ENCODE results near the gene OSGEP. TPM values are rescaled to one million over a fixed set of nuclear protein-coding genes. Genes with fewer than 3 reads are reported as not detected.

OSGEP gene
- total RNA-seq, 1 experiment from 2014 or later = 63.1 TPM

DNA sequence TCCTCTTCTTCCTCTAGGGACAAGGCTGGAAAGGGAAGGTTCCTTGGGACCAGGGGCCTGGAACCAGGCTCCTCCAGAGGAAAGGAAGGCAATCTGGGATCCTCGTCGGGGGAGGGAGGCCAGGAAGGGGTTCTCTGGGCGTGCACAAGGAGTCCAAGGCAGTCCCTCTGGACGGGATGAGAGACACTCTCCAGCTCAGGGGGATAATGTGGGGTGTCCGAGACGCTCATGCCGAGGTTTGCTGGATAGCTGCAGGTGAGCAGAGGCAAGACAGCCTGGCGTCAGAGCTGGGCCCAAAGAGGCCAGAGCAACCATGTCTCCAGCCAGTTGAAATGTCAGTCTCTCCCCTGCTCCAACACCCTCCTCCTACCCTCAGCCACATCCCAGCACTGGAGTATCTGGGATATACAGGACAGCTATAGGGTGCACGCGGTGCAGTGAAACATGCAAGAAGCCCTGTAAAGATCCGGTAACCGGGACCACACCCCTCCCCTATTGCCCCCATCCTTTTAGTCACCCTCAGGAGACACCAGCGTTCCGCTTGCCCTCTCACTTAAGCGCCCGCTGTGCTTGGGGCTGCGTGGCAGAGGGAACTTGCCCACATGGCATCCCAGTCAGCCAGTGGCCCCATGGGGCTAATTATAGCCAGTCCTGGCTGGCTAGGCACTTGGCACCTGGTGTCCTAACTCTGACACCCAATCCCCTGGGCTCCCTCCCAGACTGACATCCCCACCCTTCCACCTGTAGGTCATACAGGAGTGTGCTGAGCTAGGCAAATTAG lies 18.8 kb downstream of the OSGEP start, which contains the start of gene KLHL33:
TSS of gene KLHL33 (minus strand) at position 585 of the 781 bp plus-strand sequence. CDS start at position 230, 355 bp downstream.
- Histone ChIP-seq H3K4me3 (ENCODE audit: low read depth, low read length) (no peak within 1 kb of the TSS), H3K27me3 (replicated peaks; ENCODE audit: control insufficient read depth, insufficient read depth, low read length) (no peaks in the 10 kb centered on the region), H3K36me3 (ENCODE audit: control insufficient read depth, insufficient read depth, low read length) (no peaks in the 10 kb centered on the region), H3K4me1 (no peaks in the 10 kb centered on the region), H3K9me3 (no peaks in the 10 kb centered on the region)
- Mint-ChIP-seq H3K27ac (ENCODE audit: unreplicated experiment) (no peak within 1 kb of the TSS), H3K4me3 (ENCODE audit: unreplicated experiment) (no peak within 1 kb of the TSS), H3K36me3 (ENCODE audit: insufficient read depth, unreplicated experiment) (peaks cover 5% of the 10 kb centered on the region), H3K27me3 (ENCODE audit: insufficient read depth, unreplicated experiment) (no peaks in the 10 kb centered on the region), H3K9me3 (ENCODE audit: unreplicated experiment) (no peaks in the 10 kb centered on the region), H3K4me1 (ENCODE audit: low read depth, unreplicated experiment) (no peaks in the 10 kb centered on the region)
- no peak for DNase-seq
- ChIA-PET CTCF (no interaction called here), POLR2A (no interaction called here)
- intact Hi-C loops (cut with micrococcal nuclease; ENCODE audit: unreplicated experiment) = no loop called here
- TF ChIP-seq, protein P1, sequence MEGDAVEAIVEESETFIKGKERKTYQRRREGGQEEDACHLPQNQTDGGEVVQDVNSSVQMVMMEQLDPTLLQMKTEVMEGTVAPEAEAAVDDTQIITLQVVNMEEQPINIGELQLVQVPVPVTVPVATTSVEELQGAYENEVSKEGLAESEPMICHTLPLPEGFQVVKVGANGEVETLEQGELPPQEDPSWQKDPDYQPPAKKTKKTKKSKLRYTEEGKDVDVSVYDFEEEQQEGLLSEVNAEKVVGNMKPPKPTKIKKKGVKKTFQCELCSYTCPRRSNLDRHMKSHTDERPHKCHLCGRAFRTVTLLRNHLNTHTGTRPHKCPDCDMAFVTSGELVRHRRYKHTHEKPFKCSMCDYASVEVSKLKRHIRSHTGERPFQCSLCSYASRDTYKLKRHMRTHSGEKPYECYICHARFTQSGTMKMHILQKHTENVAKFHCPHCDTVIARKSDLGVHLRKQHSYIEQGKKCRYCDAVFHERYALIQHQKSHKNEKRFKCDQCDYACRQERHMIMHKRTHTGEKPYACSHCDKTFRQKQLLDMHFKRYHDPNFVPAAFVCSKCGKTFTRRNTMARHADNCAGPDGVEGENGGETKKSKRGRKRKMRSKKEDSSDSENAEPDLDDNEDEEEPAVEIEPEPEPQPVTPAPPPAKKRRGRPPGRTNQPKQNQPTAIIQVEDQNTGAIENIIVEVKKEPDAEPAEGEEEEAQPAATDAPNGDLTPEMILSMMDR (IDR thresholded peaks at IDR 0.05; ENCODE audit: insufficient read depth in 1 of 2, low read depth in 1 of 2, low read length in 1 of 2, severe bottlenecking in 1 of 2, unreplicated experiment in 1 of 2) = no peak
- BruUV-seq (replicated peaks) = no TSS peak

DNA sequence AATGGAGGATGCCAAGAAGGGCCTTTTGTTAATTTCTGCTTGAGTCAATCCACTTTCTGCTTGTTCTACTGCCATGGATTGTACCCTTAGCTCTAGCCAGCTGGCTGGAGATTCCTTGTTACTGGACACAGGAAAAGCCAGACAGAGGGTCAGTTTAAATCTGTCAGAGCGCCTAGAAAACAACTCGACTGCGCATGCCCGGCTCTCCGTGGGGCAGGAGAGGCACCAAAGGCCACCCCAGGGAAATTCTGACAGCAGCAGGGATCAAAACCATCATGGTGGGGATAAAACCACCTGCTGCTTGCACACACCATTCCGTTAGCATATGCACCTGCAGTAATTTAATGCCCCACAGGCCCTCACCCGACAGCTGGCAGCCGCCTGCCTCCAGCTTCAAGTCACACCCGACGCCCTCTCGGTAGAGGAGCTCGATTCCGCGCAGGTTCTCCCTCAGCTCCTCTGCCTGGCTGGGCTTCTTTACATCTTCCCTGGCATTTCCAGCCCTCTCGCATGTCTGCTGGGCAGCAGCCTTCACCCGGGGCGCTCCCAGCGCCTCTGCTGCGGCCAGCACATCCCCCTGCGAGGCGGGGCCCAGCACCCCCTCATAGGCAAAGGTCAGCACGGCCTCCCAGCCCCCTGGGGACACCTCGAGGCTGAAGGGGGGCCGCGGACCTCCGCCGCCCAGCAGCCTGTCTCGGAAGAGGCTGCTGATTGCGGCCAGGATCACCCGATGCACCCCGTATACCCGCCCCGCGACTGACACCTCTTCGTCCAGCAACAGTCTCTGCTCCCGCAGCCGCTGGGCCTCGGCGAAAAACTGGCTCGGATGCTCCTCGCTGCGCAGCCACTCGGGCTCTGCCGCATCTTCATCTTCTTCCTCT lies 19.7 kb downstream of the OSGEP start:
- H3K36me3 ChIP-seq (ENCODE audit: control insufficient read depth, insufficient read depth, low read length) = no peaks in the 10 kb centered on the region
- ChIA-PET POLR2A (no interaction called here), CTCF (no interaction called here)
- TF ChIP-seq, protein P1 (IDR thresholded peaks at IDR 0.05; ENCODE audit: insufficient read depth in 1 of 2, low read depth in 1 of 2, low read length in 1 of 2, severe bottlenecking in 1 of 2, unreplicated experiment in 1 of 2) = no peak
- H3K4me3 Mint-ChIP-seq (ENCODE audit: unreplicated experiment) = no peak overlapping the region
- no peaks in the 10 kb centered on the region for H3K27me3 Mint-ChIP-seq (ENCODE audit: insufficient read depth, unreplicated experiment)
- no peaks in the 10 kb centered on the region for H3K9me3 Mint-ChIP-seq (ENCODE audit: unreplicated experiment)
- no peak overlapping the region for H3K27ac Mint-ChIP-seq (ENCODE audit: unreplicated experiment)
- H3K4me3 ChIP-seq (ENCODE audit: low read depth, low read length) = no peak overlapping the region
- no peaks in the 10 kb centered on the region for H3K27me3 ChIP-seq (replicated peaks; ENCODE audit: control insufficient read depth, insufficient read depth, low read length)
- no peaks in the 10 kb centered on the region for H3K4me1 Mint-ChIP-seq (ENCODE audit: low read depth, unreplicated experiment)
- BruUV-seq (replicated peaks) = no TSS peak
- no peaks in the 10 kb centered on the region for H3K4me1 ChIP-seq
- no peaks in the 10 kb centered on the region for H3K9me3 ChIP-seq
- intact Hi-C loops (cut with micrococcal nuclease; ENCODE audit: unreplicated experiment) = no loop called here
- peaks cover 5% of the 10 kb centered on the region for H3K36me3 Mint-ChIP-seq (ENCODE audit: insufficient read depth, unreplicated experiment)
- DNase-seq = no peak

DNA sequence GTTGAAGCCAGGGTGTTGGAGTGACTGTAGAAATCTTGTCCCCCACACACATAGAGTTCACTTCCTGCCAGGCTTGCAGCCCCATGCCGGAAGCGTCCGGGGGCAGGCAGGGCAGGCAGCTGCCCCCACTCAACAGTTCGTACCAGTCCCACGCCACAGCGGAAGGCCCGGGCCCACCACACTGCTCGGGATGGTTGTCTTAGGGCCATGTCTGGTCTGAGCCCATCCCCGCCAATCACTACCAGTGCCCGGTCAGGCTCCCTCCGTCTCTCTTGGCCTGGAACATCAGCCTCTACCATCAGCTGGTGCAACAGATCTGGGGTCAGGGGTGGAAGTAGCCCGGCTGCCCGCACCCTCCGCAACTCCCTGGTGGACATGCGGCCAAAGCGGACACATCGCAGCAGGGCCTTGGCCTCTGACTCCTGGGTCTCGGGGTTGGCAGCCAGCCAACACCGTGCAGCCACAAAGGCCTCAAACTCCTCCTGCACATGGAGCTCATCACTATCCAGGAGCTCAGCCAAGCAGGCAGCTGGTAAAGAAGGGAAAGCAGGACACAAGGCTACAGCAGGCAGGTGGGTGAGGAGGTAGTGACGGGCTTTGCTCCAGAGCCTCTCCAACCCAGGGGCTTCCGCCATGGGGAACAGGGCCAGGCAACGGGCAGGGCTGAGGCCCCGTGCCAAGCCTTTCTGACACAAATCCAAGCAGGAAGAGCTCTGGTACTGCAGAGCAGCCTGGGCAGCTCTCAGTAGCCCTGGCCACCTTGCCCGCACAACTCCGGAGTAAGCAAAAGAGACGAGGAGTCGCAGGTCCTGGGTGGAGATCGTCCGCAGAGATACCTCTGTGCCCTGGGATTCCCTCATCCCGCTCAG lies 24.6 kb downstream of the OSGEP start:
- ChIA-PET POLR2A (no interaction called here), CTCF (no interaction called here)
- no peaks in the 10 kb centered on the region for H3K9me3 ChIP-seq
- no peak overlapping the region for H3K4me3 ChIP-seq (ENCODE audit: low read depth, low read length)
- Mint-ChIP-seq H3K9me3 (ENCODE audit: unreplicated experiment) (no peaks in the 10 kb centered on the region), H3K27me3 (ENCODE audit: insufficient read depth, unreplicated experiment) (no peaks in the 10 kb centered on the region), H3K27ac (ENCODE audit: unreplicated experiment) (no peak overlapping the region), H3K36me3 (ENCODE audit: insufficient read depth, unreplicated experiment) (no peaks in the 10 kb centered on the region), H3K4me3 (ENCODE audit: unreplicated experiment) (no peak overlapping the region), H3K4me1 (ENCODE audit: low read depth, unreplicated experiment) (peaks cover 15% of the 10 kb centered on the region)
- H3K4me1 ChIP-seq = peaks cover 14% of the 10 kb centered on the region
- no peaks in the 10 kb centered on the region for H3K36me3 ChIP-seq (ENCODE audit: control insufficient read depth, insufficient read depth, low read length)
- no peaks in the 10 kb centered on the region for H3K27me3 ChIP-seq (replicated peaks; ENCODE audit: control insufficient read depth, insufficient read depth, low read length)
- TF ChIP-seq, protein P1 (IDR thresholded peaks at IDR 0.05; ENCODE audit: insufficient read depth in 1 of 2, low read depth in 1 of 2, low read length in 1 of 2, severe bottlenecking in 1 of 2, unreplicated experiment in 1 of 2) = no peak
- no peak for DNase-seq
- BruUV-seq (replicated peaks) = no TSS peak
- intact Hi-C loops (cut with micrococcal nuclease; ENCODE audit: unreplicated experiment) = no loop called here

All from Caco-2 (cell line).